DMS79 treated with DMSO at 0.1 percent for 48 hours (cell line): ENCODE results near the gene FTO.
"Not testable (repeated sequence)": the region's sequence is repeated elsewhere in the genome, so short reads cannot be mapped to it uniquely, and the experiment has no call there.

Experiments used
- DNase-seq: peaks from one replicate; lab custom pipeline; 2025; lab: John Stamatoyannopoulos, UW

Gene FTO

DNA sequence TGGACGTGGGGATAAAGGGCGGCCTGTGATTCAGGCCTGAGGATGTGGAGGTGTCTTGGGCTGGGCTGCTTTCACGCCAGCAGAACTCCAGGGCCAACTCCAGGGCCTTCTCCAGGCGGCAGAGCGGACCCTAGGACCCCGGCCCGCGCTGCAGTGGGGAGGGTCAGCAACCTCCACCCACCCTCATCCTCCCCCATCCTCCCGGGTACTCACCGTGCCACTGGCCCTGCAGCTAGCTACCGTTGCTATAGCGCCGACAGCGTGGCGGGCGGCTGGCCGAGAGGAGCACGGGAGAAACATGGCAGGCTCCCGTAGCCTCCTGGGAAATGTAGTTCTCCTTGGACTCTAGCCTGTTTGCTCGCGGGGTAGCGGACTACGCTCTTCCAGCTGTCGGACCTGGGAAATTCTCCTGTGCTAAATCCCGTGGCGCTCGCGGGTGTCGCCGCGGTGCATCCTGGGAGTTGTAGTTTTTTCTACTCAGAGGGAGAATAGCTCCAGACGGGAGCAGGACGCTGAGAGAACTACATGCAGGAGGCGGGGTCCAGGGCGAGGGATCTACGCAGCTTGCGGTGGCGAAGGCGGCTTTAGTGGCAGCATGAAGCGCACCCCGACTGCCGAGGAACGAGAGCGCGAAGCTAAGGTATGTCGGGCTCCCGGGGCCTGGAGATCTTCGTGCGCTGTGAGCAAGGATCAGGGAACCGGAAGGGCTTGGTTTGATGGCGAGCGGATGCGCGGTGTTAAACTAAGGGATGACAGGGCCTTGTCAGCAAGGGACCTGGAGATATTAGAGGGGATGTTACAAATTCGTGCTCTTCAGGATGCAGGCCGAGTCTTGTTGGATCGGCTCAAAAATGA is at the start of gene FTO, which contains the start of gene RPGRIP1L:
Gene FTO, plus strand, starts transcription at position 567 of the 855 bp plus-strand sequence.
Gene RPGRIP1L, minus strand, starts transcription at position 270 of the 855 bp plus-strand sequence. CDS start 3,136 bp downstream, outside the sequence.
- DNase-seq: peak; percentile 85

DNA sequence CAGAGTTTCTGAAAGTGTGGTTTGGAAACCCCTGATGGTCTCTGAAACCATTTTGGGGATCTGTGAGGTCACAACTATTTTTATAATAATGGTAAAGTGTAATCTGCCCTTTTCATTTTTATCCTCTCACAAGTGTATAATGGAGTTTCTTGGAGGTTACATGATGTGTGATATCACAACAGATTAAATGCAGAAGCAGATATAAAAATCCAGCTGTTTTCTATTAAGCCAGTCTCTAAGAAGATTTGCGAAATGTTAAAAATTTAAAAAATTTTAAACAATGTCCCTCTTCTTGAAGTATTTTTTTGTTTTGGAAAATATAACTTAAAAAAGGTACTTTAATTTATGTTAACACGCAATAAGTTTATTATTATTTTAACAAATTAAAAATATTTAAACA is 49.0 kb upstream of the FTO start:
- DNase-seq: no peak

DNA sequence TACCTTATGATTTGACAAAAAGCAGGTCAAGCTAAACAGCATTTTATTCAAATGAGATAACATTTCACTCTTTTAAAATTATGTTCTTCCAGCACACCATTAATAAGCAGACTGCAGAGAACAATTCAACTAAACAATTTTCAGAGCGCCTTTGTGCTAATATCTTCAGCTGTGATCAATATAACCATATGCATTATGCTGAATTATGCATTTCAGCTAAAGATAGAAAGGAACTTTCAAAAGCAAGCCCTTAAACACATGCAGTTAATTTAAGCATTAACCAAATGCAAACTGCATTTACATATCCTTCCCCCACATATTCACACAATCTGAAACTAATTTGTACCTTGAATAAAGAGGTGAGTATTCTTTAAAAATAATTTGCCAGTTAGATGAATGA is 41.9 kb upstream of the FTO start:
- DNase-seq: no peak

DNA sequence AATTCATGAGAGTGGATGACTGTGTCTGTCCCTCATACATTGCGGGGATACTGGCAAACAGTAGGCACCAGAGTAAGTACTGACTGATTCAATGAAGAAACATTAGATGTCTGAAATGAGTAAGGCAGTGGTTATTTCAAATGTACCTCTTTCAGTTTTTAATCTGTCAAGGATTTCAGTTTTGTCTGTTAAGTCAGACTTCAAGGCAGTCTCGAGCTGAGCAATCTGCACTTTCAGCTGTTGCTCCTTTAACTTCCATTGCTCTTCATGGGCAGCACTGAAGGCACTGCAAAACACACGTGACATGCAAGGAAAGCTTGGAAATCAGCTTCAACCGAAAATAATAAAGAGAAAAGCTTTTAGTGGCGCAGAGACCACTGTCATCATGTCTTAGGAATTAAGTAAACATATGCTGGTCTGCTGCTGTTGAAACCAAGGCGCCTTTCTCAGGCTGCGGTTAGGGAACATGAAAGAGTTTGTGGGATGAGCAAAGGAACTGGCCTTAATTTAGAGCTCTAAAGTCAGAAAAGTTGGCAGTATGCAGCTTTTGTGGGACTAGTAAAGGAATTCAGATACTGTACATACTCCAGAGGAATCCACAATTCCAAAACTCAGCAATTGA is 39.1 kb upstream of the FTO start:
- DNase-seq: no peak

DNA sequence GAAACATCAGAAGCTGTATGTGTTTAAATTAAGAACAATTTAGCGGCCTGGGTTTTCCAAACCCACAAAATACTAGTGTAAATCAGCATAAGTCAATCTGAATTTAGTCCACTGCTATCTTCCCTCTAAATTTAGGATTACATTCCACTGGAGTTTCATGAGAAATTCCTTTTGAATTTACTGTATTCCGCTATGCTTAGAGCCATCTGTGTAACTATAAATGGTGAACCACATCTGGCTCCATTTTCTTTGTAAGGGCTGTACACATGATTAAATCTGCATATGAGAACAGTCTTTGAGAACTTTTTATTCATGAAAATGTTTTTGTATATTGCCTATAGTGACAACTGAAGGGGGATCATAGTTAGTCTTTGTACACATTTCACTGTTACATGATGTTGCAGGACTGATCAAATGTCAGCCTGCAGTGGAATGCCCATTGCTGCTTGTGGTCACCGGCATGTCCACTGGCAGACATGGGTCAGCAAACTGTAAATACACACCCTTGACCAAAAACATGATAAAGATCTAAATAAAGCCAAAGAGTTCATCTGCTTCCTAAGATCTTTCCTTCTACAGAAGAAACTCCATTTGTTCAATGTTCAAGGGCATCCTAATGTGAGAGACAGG is 37.1 kb upstream of the FTO start:
- DNase-seq: no peak

DNA sequence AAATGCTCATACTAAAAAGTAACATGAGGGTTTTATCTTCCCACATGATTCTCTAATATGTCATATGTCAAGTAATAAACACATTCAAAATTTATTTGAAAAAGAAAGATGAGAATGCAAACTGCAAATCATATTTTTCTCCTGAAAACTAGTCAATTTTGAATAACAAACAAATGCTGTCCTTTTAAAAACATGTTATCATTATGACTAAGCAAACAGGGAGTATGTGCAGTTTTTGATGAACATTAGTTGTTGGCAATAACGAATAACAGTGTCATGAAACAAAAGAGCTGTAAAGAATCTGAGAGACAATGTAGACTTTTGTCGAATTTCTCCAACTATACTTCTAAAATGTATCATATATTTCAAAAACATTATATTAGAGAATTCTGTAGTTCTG is 35.1 kb upstream of the FTO start:
- no peak for DNase-seq

DNA sequence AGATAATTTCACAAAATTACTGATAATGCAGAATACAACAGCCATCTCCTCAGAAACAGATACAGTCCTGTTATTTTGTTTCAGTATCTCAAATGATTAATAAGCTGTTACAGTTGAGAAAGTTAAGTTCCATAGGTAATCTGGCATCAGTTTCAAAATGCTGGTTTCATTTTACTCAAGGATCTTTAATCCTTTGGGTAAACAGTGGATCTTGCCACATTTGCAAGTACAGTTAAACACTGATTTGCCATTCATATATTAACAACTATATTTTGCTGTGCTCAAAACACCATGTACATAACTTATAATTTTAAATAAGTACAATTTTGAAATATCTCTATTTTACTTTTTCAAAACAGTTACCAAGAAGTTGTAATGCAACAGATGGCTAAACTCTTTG is 31.5 kb upstream of the FTO start:
- DNase-seq: no peak

DNA sequence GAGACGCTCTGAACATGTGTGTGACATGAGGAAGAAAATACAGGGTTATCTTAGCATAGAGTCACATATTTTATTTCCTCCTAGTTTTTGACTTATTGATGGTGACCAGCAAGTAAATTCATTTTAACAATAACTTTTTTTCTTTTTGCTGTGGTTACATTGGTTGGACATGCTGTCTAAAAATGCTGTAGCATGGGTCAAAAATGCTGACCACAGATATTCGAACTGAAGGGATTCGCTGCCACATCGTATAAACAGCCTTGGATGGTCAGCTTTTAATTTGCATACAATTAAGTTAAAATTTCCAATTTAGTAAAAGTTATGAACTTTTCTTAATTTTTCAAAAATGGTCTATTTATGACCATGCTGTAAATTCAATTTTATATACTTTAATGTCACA is 30.8 kb upstream of the FTO start:
- no peak for DNase-seq

DNA sequence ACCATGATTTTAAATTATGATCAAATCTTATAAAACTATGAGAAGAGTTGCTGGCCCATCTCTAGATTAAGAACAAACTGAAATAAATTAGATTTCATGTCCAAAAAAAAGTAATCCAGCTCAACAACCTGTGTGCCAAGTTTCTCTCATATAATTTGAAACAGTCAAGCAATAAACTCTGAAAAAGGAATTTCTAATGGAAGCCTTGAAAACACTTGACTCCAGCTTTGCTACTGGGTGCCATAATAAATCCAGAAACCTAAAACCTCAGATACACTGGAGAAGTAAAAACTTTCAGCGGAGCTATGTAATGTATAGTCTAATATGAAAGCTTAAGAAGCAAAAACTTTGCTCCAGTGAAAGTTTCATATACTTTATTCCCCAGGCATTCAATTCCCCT is 25.8 kb upstream of the FTO start:
- no peak for DNase-seq

DNA sequence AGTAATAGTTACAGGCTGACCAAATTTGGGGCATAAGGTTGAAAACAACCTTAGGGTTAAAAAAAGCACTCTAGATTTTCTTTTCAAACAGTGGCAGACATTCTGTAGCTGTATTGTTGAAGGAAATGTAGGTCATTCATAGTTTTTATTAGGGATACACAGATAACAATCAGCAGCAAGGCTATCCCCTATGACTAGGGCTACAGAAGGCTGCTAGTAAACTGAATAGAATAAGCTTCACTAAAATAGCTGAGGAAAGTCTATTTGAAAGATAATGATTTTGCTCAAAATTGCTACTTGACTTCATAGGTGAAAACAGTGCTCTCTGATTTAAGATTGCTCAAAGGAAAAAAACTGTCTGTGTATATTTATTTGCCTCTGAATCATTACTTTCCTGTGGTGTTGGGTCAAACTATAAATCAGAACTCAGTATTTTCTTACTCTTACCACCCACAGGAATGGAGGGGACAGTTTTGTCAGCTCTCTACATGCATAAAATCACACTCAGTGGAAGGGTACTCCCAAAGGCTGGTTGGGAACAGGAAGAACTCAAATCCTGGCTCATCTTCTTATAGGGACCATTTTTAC is 25.1 kb upstream of the FTO start:
- no peak for DNase-seq

DNA sequence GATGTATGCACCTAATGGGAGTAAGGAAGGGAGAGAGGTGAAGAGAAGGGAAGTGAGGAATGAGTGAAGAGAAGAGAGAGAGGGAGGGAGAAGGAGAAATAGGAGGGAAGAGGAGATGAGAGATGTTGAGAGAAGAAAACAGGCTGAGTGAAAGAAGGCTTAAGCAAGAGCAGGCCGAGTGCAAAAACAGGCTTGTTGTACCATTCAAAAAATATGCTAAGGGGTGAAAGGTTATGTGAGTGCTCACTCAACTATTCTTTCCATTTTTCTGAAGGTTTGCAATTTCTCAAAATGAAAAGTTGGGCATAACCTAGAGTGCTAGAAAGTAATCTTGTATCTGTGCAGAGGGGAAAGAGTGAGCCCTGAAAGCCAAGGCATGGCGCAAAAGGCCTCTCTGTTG is 23.2 kb upstream of the FTO start:
- DNase-seq: no peak

DNA sequence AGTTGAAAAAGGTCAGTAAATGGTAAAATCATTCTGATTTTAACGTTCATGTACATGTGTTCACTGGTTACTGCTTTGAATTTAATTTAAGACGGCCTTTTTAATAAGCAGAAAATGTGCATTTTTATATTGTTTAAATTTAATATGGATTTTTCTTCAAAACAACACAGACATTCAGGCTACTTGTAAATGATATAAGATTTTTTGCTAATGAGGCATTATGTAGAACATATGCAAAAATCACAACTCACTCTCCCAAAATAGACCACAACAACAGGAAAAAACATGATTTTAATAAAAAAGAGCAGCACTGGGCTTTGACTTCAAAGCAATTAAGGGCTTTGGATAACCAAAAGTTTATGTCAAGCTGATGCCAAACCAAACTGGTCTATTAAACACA is 22.6 kb upstream of the FTO start:
- no peak for DNase-seq

DNA sequence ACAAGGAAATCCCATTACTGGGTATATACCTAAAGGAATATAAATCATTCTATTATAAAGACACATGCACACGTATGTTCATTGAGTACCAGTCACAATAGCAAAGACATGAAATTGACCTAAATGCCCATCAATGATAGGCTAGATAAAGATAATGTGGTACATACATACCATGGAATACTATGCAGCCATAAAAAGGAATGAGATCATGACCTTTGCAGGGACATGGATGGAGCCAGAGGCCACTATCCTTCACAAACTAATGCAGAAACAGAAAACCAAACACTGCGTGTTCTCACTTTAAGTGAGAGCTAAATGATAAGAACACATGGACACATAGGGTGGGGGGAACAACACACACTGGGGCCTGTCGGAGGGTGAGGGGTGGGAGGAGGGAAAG is 18.6 kb upstream of the FTO start:
- not testable (repeated sequence) for DNase-seq

DNA sequence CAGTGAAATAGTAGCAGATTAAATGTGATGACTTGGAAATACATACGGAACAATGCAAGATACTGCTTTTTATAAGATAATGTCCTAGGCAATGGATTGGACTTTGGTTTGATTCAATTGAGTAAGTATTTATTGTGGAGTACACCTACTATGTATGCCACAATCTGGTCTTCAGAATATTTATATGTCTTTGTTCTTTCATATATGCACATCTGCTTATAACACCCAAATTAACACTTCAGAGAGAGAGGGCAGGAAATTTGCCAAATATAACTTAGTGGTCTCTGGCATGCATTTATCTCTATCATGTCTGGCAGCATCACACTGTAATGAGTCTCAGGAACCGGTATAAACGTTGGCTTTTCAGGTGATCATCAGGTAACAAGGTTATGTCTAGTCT is 17.2 kb upstream of the FTO start:
- no peak for DNase-seq

DNA sequence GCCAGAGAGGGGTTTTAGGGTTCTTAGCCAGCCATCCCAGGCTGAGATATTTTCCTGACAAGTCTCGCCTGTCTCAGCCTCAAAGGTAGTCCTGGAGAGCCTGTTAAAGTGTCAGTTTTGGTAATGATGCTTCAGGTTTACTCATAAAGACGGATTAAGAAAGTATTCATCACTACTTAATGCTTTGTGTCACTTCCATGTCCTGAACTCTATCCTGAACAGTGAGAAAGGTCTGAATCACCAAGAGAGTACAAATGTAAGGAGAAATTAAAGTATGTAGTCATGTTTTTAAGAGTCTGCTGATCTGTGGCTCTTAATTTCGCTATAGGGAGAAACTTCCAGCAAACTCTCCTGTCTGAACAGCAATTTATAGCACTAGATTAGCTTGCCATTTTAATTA is 14.3 kb upstream of the FTO start:
- DNase-seq: no peak

DNA sequence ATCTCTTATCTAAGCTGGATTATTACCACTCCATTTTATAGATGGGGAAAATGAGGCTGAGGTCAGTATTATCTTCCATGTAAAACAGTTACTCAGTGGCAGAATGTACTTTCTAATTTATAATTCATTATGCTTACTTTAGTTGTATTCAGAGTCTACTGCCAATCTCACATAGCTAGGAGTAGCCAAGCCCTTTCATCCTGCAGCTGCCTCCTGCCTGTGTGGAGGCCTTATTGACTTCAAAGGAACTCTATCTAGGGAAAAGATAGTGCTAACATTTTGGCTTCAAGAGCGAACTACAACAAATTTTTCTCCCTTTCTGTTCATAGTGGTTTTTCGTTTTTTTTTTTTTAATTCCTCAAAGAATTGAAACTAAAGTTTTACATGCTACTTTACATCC is 13.2 kb upstream of the FTO start:
- DNase-seq: no peak

DNA sequence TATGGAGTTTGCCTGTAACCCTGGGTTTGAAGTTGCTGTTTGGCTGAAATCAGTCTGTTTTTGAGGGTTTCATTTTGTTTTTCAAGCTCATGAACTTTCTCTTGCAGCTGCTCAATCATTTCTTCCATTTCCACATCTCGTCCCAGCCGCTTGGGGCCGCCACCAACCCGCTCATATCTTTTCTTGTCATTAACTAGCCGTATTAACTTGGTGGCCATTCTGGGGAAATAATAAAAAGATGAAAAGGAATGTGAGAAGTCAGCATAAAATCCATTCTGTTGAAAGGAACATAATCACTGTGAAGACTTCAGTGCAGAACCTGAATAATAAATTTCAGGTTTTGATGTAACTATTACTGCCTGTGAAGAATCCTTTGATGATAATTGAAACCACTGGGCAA is 11.8 kb upstream of the FTO start:
- DNase-seq: no peak

DNA sequence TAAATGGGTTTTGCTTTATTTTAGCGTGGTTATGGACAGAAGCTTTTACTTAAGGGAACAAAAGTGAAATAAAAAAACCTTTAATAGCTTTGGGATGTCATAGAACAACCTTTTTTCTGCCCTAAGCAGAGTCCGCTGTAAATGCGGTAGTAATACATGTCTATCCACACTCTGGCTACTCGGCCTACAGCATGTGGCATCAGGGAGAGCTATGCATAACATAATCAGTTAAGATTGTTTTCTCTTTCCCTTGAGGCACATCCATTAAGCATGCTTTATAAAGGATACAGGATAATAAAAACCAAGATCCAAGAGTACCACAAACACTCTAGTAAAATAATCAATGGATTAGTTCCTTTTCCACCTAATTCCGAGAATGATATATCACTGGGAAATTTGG is 10.6 kb upstream of the FTO start:
- no peak for DNase-seq

DNA sequence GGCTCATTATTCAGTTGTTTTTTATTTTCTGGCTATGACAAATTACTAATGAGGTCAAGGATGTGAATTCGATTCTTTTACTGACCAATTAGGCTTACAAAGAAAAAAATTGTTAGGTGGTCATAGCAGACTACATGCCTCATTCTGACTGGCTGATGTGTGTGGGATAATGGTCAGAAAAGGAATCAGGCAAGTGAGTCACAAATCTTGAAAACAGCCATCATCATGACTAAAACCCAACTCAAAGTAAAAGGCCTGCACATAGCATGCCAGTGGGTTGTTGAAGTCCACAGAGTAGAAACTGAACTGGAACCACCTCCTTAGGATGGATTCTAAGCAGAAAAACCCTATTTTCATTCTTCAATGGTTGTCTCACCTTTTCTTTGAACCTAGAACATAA is 8.9 kb upstream of the FTO start:
- no peak for DNase-seq

DNA sequence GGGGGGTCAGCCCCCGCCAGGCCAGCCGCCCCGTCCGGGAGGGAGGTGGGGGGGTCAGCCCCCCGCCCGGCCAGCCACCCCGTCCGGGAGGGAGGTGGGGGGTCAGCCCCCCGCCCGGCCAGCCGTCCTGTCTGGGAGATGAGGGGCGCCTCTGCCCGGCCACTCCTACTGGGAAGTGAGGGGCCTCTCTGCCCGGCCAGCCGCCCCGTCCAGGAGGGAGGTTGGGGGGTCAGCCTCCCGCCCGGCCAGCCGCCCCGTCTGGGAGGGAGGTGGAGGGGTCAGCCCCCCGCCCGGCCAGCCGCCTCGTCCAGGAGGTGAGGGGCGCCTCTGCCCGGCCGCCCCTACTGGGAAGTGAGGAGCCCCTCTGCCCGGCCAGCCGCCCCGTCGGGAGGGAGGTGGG is 5.7 kb upstream of the FTO start:
- not testable (repeated sequence) for DNase-seq

DNA sequence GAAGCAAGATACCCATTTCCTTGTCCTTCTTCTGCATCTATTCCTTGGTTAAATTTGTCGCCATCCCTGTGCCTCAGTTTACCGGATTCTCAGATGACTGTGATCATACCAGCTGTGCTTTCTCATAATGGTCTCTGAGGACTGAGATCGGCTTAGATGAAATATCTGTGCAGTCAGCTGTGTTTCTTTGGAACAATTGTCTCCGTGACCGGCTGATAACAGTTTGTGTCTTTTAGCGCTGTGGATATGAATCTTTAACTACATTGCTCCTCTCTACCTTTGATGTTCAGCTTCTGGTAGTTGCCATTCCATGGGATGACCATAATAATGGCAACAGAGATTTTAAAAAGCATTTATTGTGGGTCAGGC is 473 bp downstream of the FTO start:
- no peak for DNase-seq

DNA sequence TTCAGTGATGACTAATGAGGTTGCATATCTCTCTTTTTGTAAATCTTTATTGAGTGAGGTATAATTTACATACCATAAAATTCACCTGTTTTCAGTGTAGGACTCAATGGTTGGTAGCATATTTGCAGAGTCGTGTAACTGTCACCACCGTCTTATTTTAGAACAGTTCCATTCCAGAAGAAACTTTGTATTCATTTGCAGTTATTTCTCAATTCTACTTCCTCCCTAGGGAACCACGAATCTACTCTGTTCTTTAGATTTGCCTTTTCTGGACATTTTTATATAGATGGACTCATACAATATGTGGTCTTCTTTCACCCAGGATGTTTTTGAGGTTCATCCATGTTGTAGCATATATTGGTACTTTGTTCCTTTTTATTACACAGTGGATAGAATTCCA is 3.7 kb downstream of the FTO start:
- DNase-seq: no peak

DNA sequence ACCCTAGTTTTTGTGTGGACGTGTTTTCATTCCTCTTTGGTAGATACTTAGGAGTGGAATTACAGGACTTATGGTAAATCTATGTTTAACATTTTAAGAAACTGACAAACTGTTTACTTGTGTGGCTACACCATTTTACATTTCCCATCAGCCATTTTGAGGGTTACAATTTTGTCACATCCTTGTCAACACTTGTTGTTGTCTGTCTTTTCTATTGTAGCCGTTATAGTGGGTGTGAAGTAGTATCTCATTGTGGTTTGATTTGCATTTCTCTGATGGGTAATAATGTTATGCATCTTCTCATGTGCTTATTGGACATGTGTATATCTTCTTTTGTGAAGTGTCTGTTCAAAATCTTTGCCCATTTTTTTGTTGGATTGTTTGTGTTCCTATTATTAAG is 4.5 kb downstream of the FTO start:
- DNase-seq: no peak
